SU-DHL-6 (cell line): ENCODE results near the gene FMN1.
A peak's percentile ranks its signal among the peaks of the same experiment; 100 is the strongest.

Experiments used
- H2AFZ ChIP-seq: fragments of 200-600 bp; sonication (generic); 2 replicates; pipeline ENCODE4 v1.6.1; 2014; ENCODE audit warnings: low read depth, mild to moderate bottlenecking, moderate library complexity, mixed read lengths, antibody characterized with exemption, low read length; ENCODE audit not compliant: severe bottlenecking
- H3F3A ChIP-seq: fragments of 200-600 bp; shearing (Covaris generic); 2 replicates; pipeline ENCODE4 v1.6.0; 2016; ENCODE audit warnings: antibody characterized with exemption, mild to moderate bottlenecking; ENCODE audit not compliant: insufficient read depth
- H3K27ac ChIP-seq: fragments of 200-600 bp; sonication (generic); 2 replicates; pipeline ENCODE4 v1.5.1; 2016; ENCODE audit warnings: low read depth, mild to moderate bottlenecking, low read length, moderate library complexity, mixed read lengths
- H3K27me3 ChIP-seq: fragments of 200-600 bp; sonication (generic), shearing (Covaris generic); 2 replicates; pipeline ENCODE4 v1.6.0; 2014; ENCODE audit warnings: mild to moderate bottlenecking, low read length
- H3K36me3 ChIP-seq: fragments of 200-600 bp; sonication (generic); 2 replicates; pipeline ENCODE4 v1.6.1; 2014; ENCODE audit warnings: mild to moderate bottlenecking, low read length, mixed read lengths
- H3K4me2 ChIP-seq: fragments of 300-600, 200-600 bp; shearing (Covaris generic), sonication (generic); 2 replicates; pipeline ENCODE4 v1.6.0; 2014; ENCODE audit warnings: low read length, low read depth, mild to moderate bottlenecking; ENCODE audit not compliant: poor library complexity, severe bottlenecking
- H3K4me3 ChIP-seq: fragments of 200-600 bp; sonication (generic); 2 replicates; pipeline ENCODE4 v1.5.1; 2014; ENCODE audit warnings: antibody characterized with exemption, low read length, mild to moderate bottlenecking, mixed read lengths; ENCODE audit not compliant: insufficient read depth, poor library complexity, severe bottlenecking
- H3K79me2 ChIP-seq: fragments of 200-600 bp; sonication (generic); 2 replicates; pipeline ENCODE4 v1.6.1; 2014; ENCODE audit warnings: mild to moderate bottlenecking, low read length, moderate library complexity; ENCODE audit not compliant: insufficient read depth
- H3K9ac ChIP-seq: fragments of 200-600 bp; sonication (generic); 2 replicates; pipeline ENCODE4 v1.7.0; 2014; ENCODE audit warnings: mild to moderate bottlenecking, low read length
- H3K9me2 ChIP-seq: fragments of 200-600 bp; sonication (generic); replicated peaks from 2 replicates; pipeline ENCODE4 v1.6.1; 2014; ENCODE audit warnings: low read length; ENCODE audit not compliant: insufficient read depth
- H3K9me3 ChIP-seq: fragments of 200-600 bp; sonication (generic); 2 replicates; pipeline ENCODE4 v1.6.1; 2014; ENCODE audit warnings: low read length, mixed read lengths; ENCODE audit not compliant: insufficient read depth
- H4K20me1 ChIP-seq: fragments of 200-600 bp; sonication (generic); 2 replicates; pipeline ENCODE4 v1.6.1; 2014; ENCODE audit warnings: low read depth, mild to moderate bottlenecking, antibody characterized with exemption, low read length, moderate library complexity, mixed read lengths
- EZH2phosphoT487 ChIP-seq: fragments of 200-600 bp; sonication (generic), shearing (Covaris generic); conservative IDR thresholded peaks from 2 replicates; pipeline ENCODE4 v1.6.1; 2018; ENCODE audit warnings: mild to moderate bottlenecking, antibody characterized with exemption, low read length, moderate library complexity, mixed read lengths
- TF ChIP-seq, protein P1 (sequence below): fragments of 200-600 bp; sonication (generic); IDR thresholded peaks from one replicate; pipeline ENCODE4 v1.5.1; 2017; ENCODE audit warnings: antibody characterized with exemption, mild to moderate bottlenecking, low read length, moderate library complexity; ENCODE audit not compliant: insufficient read depth, poor library complexity, severe bottlenecking

FMN1 gene

DNA sequence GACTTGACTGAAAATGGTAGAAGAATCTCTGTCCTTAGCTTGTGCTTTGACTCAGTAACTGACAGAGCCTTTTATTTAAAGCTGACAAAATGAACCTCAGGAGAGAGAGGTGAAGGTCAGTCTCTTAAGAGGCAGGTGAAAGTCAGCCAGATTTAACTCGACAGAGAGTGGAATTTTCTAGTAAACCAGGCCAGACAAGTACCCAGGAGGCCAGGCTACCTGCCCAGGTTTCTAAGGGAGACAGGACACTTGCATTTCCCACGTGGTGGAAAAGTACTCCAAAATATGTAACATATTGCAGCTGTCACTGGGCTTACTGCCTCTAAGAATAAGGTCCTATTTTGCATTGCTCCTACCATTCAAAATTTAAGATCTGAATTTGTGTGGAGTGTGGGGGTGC is 167.9 kb downstream of the FMN1 start:
- Histone ChIP-seq H4K20me1 (no peaks in the 10 kb centered on the region), H3K27me3 (no peaks in the 10 kb centered on the region), H3K4me2 (no peak overlapping the region), H3K36me3 (no peaks in the 10 kb centered on the region), H3K9ac (no peak overlapping the region), H3K9me2 (no peaks in the 10 kb centered on the region), H3K4me3 (no peak overlapping the region), H3F3A (no peaks in the 10 kb centered on the region), H2AFZ (no peak overlapping the region), H3K9me3 (no peaks in the 10 kb centered on the region), H3K79me2 (no peaks in the 10 kb centered on the region), H3K27ac (no peak overlapping the region)
- TF ChIP-seq, protein P1, sequence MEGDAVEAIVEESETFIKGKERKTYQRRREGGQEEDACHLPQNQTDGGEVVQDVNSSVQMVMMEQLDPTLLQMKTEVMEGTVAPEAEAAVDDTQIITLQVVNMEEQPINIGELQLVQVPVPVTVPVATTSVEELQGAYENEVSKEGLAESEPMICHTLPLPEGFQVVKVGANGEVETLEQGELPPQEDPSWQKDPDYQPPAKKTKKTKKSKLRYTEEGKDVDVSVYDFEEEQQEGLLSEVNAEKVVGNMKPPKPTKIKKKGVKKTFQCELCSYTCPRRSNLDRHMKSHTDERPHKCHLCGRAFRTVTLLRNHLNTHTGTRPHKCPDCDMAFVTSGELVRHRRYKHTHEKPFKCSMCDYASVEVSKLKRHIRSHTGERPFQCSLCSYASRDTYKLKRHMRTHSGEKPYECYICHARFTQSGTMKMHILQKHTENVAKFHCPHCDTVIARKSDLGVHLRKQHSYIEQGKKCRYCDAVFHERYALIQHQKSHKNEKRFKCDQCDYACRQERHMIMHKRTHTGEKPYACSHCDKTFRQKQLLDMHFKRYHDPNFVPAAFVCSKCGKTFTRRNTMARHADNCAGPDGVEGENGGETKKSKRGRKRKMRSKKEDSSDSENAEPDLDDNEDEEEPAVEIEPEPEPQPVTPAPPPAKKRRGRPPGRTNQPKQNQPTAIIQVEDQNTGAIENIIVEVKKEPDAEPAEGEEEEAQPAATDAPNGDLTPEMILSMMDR, result no peak
- TF ChIP-seq EZH2phosphoT487, result no peak

DNA sequence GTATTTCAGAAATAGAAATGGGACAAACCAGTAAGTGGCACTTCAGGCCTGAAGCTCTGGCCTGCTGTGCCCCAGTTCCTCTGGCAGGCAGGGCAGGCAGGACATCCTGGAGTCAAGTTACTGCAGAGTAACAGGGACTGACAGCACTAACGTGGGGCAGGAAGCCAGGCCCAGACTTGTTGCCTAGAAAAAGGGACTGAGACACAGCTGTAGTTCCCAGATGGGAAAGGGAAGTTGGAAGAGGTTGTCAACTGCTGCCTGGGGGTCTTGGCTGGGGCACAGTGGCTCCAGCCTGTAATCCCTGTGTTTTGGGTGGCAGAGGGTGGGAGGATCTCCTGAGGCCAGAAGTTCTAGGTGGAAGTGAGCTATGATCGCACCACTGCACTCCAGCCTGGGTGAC is 171.9 kb downstream of the FMN1 start:
- H3K9ac ChIP-seq, result no peak overlapping the region
- no peaks in the 10 kb centered on the region for H3K79me2 ChIP-seq
- H3K4me2 ChIP-seq, result no peak overlapping the region
- no peaks in the 10 kb centered on the region for H3K27me3 ChIP-seq
- H3K9me2 ChIP-seq, result no peaks in the 10 kb centered on the region
- no peaks in the 10 kb centered on the region for H3K9me3 ChIP-seq
- H2AFZ ChIP-seq, result no peak overlapping the region
- no peaks in the 10 kb centered on the region for H4K20me1 ChIP-seq
- no peaks in the 10 kb centered on the region for H3K36me3 ChIP-seq
- no peak overlapping the region for H3K4me3 ChIP-seq
- TF ChIP-seq, protein P1, result no peak
- no peak for TF ChIP-seq EZH2phosphoT487
- H3K27ac ChIP-seq, result no peak overlapping the region
- no peaks in the 10 kb centered on the region for H3F3A ChIP-seq

DNA sequence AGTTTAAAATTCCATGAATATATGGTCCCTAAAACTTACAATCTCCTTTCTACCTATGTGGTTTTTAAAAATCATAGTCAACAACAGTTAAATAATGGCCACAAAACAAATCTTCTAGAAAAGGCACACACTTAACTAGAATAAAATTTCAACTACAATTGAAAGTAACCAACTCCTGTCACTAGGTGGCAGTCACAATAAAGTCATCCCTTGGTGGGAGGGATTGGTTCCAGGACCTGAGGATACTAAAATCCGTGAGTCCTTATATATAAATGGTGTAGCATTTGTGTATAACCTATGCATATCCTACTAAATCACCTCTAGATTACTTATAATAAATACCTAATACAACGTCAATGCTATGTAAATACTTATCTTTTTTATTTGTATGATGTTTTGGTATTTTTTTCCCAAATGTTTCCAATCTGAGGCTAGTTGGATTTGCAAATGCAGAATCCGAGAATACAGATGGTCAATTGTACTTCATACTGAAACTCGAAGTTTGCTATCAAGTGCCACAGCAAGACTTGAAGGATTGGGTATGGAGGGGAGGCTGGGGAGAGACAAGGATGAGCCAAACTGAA is 172.6 kb downstream of the FMN1 start:
- H3K4me2 ChIP-seq, result no peak overlapping the region
- no peak overlapping the region for H2AFZ ChIP-seq
- no peaks in the 10 kb centered on the region for H3K36me3 ChIP-seq
- H4K20me1 ChIP-seq, result no peaks in the 10 kb centered on the region
- H3K27ac ChIP-seq, result no peak overlapping the region
- no peaks in the 10 kb centered on the region for H3K9me2 ChIP-seq
- TF ChIP-seq, protein P1, result peak; percentile 49
- no peak for TF ChIP-seq EZH2phosphoT487
- H3K79me2 ChIP-seq, result no peaks in the 10 kb centered on the region
- no peaks in the 10 kb centered on the region for H3F3A ChIP-seq
- H3K9me3 ChIP-seq, result no peaks in the 10 kb centered on the region
- H3K9ac ChIP-seq, result no peak overlapping the region
- no peak overlapping the region for H3K4me3 ChIP-seq
- H3K27me3 ChIP-seq, result no peaks in the 10 kb centered on the region
